GM19328 (cell line): ENCODE data around the gene KLF16.

Experiments
- ATAC-seq: cut with Tn5 transposase; IDR thresholded peaks from one replicate; pipeline ENCODE4 v1.9.1; 2021; ENCODE audit warnings: mild to moderate bottlenecking, moderate library complexity; ENCODE audit not compliant: unreplicated experiment

KLF16 gene

GRCh38 chr19:1856698-1857603 lies 6.4 kb downstream of the KLF16 start:
- no peak for ATAC-seq

DNA sequence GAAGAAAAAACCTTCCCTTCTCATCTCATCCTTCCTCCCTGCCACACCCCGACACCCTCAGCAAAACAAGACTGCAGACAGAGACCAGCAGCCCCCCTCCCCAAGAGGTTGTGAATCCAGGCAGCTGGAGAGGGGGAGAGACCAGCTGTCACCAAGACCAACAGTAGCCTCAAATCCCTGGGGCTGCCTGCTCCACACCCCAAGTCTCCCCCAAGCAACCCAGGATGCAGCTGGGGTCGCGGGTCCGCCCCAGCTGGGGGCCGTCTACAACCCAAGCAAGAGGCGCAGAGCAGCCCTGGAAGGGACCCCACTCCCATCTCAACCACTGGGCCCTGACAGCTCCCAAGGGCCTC lies 7.1 kb downstream of the KLF16 start:
- ATAC-seq: no peak

DNA sequence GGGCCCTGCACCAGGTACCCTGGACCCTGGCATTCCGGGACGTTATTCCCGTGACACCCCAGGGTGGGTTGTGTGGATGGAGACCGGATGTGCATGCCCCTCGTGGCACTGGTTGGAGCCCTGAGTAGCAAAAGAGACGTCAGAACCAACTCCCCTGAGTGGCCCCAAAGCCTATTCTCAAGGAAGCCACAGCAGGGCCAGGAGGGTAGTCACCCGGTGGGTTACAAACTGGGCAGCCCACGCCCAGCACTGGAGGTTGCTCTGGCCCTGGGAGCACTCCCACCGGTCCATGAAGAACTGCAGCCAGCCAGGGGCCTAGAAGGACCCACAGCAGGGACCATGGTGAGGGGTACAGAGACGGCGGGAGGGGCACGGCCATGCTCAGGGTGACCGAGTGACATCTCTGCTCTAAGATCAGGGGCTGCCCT lies 7.5 kb downstream of the KLF16 start:
- ATAC-seq: no peak

DNA sequence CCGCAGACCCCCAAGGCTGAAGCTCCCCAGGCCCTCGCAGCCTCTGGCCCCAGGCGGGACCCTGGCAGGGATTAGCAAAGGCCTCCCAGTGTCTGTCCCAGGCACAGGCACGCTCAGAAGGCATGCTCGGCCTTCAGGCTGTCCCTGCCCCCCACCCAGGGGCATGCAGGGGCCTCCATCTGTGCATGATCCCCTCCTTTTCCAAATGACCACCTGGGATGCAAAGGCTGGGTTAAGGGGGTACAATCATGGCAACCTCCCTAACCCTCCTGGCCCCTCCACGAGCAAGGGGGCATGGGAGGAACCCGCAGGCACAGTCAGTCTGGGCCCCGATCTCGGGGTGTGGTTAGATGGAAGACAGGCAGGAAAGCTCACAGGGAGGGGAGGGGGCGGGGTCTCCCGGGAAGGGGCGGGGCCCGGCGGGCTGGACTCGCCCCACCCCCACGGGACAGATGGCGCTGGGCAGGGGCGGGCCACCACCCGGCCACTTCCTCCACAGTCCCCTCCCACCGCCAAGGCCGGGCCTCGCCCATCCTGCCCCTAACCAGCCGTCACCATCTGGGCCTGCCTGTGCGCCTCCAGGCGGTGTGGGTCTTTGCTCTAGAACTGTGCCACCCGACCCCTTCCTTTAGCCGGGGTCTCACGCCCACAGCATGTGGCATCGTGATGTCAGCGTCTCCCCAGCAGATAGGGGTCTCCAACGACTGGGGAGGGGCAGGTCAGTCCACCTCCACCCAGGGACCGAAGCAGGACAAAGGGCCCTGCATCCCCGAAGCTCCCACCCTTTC lies 8.1 kb downstream of the KLF16 start:
- ATAC-seq: no peak

- ATAC-seq: no peak
These were observed 8.8 kb downstream of the KLF16 start for GRCh38 chr19:1854542-1855039.

GRCh38 chr19:1854039-1854541 lies 9.3 kb downstream of the KLF16 start:
- ATAC-seq: no peak

DNA sequence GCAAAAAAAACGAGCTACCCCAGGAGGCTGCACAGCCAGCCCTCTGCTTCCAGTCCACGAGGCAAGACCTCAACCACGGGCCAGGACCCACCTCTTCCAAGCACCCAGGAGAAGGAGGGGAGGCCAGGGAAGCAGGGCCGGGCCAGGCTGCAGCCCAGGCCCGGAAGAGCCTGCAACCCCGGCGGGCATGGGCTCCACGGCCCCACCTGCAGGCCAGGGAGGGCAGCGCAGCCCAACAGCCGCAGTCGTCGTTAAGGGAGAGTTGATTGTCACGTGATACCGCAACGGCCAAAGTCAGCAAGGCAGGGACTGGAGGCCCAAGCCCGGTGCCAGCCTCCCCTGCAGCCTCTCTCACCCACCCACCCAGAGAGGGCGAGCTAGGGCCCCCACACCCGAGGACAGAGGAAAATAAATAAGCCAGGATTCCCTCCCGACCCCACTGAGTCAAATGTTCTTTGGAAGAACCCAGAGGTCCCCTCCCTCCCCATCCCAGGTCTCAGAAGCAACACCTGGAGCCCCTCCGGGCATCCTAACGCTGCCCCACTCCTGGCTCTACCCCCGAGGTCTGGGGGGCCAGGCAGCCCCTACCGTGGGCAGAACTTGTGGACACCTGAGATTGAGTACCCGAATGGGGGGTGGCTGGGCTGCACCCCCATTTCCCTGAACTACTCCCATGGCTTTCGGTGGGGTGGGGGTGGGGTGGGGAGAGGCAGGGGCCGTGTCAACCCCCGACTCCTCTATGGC lies 9.9 kb downstream of the KLF16 start:
- no peak for ATAC-seq

DNA sequence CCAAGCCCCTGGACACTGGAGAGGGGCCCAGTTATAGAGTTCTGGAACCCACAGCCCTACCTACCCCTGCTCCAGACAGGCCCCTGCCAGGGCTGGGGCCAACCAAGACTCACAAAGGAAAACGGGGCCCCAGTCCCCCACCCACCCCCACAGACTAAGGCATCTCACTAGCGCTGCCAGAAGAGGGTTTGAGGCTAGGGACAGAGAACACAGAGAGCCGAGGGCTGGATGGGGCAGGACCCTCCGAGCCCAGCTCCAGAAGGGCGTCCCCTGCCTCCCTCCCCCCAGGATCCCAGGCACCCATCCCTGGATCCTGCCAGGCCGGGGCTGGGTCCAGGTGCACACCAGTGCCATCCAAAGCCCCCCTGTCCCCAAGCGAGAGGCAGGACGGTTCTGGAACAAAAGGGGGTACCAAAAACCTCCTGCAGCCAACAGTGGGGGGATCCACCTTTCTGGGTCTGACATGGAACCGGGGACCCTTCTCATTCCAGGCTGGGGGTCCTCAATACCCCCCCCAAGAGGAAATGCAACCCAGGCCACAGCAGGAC lies 10.7 kb downstream of the KLF16 start:
- no peak for ATAC-seq

DNA sequence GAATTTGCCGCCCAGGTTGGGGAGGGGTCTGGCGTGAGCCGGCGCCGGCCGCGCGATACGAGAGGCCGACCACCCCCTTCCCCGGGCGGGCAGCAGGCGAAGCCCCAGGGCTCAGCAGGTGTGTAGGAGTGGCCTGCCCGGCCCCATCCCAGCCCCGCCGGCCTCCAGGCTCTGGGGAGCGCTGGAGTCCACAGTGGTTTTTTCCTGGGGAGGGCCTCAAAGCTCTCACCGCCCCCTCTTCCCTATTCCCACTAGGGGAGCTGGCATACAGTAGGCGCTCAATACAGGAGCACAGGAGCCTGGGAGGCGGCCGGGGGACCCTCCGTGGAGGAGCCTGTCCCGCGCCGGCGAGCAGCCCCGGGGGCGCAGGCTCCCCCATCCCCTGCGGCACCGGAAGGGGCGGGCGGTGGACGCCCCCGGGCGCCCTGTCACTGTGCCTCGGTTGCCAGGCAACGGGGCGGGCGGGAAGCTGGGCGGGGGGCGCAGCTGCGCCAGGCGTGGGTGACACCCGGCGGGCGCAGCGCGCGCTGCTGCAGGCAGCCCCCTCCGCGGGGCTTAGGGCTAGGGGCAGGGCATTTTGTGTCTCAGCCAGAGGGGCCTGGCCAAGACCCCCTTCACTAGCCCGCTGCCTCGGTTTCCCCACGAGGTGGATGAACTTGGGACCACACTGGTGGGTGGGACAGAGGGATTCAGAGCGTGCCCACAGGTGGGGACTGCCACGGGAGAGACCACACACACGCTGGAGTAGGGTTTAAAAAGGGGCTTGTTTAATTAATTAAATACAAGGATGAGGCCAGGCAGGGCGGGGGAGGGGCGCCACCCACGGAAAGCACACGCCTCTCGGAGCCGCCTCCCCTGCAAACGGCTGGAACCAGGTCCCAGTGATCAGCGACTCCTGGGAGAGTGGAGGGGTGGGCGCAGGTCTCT lies 11.5 kb downstream of the KLF16 start:
- ATAC-seq: no peak

GRCh38 chr19:1850809-1851653 lies 12.3 kb downstream of the KLF16 start:
- ATAC-seq: no peak

DNA sequence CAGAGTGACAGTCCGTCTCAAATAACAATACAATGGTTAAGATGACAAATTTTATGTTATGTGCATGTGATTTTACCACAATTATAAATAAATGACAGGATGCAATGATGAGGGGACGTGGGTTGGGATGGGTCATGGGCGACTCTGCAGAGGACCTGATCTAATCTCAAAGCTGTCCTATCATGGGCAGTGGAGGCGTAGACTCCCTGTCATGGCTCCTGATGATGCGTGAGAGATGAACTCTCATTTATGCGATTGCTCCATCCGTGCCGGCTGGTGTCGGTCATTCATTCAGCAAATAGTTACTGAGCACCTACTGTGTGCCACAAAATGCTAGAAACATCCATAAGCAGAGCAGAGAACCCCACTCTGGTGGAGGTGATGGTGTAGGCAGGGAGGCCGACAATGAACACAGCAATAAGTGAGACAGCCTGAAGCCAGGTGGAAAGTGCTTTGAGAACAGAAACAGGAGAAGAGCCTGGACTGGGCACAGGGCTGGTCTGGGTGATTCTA lies 13.4 kb downstream of the KLF16 start:
- ATAC-seq: no peak

GRCh38 chr19:1849132-1849474 lies 14.3 kb downstream of the KLF16 start:
- no peak for ATAC-seq

DNA sequence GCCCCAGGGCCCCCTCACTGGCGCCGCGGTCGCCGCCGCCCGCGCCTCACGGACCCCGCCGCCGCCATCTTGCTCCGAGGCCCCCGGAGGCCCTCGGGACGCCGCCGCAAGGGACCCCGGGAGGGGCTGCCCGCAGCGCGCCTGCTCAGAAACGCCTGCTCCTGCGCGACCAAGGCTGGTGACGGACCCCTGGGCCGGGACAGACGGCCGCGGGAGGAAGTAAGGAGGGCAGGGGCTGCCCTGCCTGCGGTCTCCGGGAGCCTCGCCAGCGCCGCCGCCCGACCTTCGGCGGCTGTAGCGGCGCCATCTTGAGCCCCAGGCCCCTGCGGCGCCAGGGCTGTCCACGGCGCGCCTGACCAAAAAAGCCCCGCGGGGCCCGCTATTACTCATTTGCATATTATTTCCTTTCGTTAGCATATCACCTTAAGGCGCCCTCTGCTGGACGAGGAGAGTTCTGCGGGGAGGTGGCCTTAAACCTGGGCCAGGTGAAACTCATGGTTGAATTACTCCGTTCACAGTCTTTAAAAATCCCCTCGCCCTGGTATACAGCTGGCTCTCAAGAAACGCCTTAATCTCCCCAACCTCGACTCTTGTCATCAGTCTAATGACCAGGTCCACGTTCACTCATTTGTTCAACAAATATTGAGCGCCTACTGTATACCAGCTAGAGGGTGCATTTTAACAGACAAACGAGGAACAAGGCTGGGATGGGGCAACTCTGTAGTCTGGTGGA lies 14.8 kb downstream of the KLF16 start, which contains the start of gene REXO1:
TSS of gene REXO1 (minus strand) at position 85 of the 733 bp plus-strand sequence. CDS start 125 bp downstream, outside the sequence.
- peak; percentile 66 for ATAC-seq

DNA sequence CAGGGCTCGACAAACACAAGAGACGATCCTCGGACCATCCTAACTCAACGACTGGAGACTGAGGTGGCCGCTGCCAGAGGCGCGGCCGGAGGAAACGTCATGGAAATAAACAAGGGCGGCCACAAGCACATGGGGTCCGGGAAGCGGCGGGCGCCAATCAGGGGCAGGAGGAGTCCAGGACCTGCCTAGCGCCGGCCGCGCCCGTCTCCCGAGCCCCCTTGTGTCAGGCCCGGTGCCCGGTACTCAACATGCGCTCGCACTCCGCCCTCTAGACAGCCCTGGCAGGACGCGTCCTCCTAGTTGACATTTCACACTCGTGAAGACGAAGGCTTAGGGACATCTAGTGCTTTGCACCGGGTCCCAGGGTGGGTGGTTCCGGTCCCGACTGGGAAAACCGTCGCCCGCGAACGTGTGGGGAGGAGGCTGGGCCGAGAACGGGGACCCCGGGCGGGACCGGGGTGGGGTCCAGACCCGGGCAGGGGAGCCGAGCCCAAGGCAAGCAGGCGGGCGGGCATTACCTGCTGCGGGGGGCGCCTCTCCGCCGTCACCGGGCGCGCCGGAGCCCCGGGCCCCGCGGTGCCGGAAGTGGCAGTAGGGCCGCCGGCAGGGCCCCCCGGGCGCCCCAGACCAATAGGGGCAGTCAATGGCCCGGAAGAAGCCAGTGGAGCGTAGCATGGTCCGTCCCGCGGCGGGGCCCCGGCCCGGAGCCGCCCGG lies 15.5 kb downstream of the KLF16 start:
- ATAC-seq: peak; percentile 6

- no peak for ATAC-seq
These were observed 16.1 kb downstream of the KLF16 start for GRCh38 chr19:1847348-1847683.

DNA sequence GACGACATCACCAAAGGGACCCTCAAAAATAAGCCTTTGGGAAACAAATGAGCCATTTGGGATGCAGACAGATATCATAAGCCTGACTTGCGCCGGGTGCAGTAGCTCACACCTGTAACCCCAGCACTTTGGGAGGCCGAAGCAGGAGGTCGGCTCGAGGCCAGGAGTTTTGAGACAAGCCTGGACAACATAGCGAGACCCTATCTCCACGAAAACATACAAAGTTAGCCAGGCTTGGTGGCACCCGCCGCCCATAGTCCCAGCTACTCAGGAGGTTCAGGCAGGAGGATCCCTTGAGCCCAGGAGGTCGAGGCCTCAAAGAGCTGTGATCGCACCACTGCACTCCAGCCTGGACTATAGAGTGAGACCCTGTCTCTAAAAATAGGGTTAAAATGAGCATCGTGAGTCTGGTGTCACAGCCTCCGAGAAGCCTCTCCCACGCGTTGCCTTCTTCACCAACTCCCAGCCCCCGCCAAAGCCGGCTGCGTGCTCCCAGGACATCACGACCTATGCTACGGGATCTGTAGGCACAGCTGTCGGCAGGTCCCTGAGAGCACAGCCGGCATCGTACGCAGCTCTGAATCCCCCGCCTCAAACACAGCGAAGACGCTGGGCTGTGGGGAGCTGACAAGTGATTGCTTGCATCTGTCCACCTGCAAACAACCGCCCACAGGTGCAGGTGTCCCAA lies 16.7 kb downstream of the KLF16 start:
- no peak for ATAC-seq

DNA sequence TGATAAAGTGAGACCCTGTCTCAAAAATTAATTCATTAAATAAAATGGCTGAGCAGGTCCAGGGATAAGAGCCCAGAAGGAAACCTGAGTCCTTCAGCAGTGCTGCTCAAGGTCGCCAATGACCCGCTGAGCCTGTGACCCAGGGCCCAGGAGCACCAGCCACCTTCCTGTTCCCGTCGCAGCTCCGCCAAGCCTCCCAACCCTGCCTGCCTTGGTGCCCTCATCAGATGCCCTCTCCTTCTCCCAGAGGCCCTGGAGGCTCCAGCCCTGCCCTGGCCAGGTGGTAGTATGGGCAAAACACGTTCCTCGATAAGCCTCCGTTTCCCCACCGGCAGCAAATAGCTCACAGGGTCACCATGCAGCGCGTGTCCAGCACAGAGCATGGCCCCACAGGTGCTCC lies 17.7 kb downstream of the KLF16 start:
- no peak for ATAC-seq
